Skin of body (tissue), 2 donors: ENCODE data around the gene ENTR1. TPM values are rescaled to one million over a fixed set of nuclear protein-coding genes. Genes with fewer than 3 reads are reported as not detected.

ENCODE experiments used
- DNase-seq: peaks from one replicate; lab custom pipeline; 2025; lab: John Stamatoyannopoulos, UW
- total RNA-seq: library from RNA; depleted of rRNA; stranded (reverse); fragments of >200 nt; gene quantifications from one replicate; pipeline ENCODE4 v1.2.3, GENCODE V29; 2014

ENTR1 gene
- total RNA-seq, 1 donor from 2014 or later = 21.4 TPM

GRCh38 chr9:136363106-136363948 lies 47.1 kb downstream of the ENTR1 start, which contains the start of gene DNLZ:
DNLZ (minus strand) TSS chr9:136363744; CDS start chr9:136363714, 30 bp downstream.
- peak; percentile 86 for DNase-seq

DNA sequence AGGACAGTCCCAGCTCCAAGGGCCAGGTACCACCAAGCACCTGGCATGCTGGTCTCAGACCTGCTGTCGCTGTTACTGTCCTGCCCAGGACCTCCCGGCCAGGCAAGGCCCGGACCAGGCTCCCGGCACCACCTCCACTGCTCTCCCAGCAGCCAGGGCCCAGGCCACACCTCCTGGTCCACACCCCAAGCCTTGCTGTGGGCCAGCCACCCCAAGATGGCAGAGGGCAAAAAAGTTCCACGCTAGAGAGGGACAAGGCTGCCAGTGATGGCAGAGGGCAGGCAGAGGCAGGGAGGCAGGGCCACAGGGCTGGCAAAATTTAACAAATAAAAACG lies 48.0 kb downstream of the ENTR1 start:
- no peak for DNase-seq

DNA sequence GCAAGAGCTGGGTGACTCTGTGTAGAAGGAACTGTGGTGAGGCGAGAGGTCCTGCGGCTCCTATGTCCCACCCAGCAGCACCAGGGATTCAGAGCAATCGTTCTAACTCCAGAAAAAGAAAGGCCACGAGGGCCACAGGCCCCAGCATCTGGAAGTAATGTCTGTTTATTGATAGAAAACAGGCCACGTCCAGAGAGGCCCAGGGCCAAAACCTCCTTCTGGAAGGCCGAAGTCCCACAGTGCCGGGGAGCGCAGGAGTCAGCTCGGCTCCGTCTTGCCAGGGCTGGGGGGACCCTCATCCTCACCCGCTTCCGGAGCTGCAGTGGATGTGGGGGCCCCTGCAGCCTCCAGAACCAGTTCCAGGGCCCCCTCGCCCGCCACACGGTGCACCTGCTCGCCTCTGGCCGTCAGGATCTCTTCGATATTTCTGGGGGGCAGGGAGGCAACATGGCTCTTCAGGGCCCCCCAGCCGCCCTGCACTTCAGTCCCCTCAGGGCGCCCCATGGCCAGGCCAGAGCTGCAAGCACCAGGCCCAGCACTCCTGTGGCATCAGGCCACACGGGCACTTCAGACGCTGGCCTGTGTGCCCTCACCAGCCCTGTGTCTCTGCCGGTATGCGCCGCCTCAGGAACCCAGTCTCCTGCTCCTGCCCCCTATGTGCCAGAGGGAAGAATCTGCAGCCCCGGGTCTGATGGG lies 48.5 kb downstream of the ENTR1 start:
- no peak for DNase-seq

DNA sequence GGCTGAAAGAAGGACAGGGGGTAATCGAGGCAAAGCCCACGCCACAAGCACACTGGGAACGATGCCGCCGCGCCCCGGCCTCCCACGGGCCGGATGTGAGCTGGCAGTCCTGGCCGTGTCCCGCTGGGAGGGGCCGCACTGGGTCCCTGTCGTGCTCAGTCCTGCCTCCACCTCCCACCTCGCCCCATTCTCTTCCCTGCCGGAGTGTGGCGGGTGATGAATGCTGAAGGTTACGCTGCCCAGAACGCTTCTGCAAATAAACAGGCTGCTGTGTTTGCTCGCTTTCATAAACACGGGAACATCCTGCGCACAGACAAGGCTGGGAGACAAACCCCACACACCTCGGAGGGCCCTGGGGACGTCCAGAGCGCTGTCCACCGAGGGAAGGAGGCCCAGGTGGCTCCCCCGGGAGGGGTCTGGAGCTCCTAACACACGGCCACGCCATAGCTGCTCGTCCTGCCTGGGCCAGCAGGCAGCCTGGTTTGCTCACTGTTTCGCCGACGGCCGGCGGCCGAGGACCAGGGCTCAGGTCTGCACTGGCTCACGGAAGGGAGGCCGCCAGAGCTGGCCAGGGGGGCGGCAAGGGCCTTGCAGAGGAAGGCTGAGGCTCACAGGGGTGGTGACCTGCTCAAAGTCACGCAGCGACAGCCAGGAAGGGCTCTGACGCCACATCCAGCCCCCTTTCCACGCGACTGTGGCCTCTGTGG lies 49.2 kb downstream of the ENTR1 start:
- DNase-seq = no peak

GRCh38 chr9:136359774-136360718 lies 50.4 kb downstream of the ENTR1 start:
- no peak for DNase-seq

DNA sequence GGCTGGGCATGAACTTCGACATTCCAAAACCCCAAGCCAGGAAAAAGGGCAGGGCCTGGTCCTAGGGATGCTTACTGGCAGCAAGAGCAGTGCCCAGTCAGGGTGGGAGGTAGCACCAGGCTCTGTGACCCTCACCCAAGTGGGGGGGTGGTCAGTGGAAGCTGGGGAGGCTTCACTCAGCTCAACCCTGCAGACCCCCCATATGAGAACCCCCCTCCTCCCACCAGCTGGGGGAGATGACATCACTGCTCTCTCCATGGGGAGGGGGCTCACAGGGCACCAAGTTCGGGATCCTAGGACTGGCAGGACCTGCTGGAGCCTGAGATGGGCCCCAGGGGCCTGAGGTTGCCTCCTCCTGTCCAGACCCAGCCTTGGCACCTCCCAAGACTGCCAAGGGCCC lies 51.5 kb downstream of the ENTR1 start:
- DNase-seq = no peak

- no peak for DNase-seq
These were observed 52.4 kb downstream of the ENTR1 start for GRCh38 chr9:136358016-136358415.

DNA sequence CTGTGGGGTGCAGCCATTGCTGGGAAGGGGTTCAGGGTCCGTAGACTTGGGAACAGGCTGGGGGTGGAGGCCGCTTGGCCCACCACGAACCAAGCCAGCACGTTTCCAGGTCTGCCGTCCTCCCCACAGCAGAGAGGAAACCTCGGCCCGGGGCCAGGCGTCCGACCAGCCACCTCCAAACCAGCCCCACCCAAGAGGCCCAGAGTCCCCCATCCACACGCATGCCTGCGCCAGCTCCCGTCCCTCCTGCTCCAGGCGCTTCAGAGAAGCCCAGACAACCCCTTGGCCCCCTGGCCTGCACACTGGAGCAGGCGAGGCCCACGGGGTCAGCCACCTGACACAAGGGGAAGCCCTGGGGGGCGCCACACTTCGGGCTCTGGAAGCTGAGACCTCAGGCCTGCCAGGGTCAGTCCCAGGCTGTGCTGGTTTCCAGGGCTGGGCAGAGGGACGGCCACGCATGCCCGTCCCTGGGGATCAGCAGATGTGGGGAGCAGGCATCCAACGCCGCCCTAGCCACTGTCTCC lies 53.1 kb downstream of the ENTR1 start:
- DNase-seq = no peak

DNA sequence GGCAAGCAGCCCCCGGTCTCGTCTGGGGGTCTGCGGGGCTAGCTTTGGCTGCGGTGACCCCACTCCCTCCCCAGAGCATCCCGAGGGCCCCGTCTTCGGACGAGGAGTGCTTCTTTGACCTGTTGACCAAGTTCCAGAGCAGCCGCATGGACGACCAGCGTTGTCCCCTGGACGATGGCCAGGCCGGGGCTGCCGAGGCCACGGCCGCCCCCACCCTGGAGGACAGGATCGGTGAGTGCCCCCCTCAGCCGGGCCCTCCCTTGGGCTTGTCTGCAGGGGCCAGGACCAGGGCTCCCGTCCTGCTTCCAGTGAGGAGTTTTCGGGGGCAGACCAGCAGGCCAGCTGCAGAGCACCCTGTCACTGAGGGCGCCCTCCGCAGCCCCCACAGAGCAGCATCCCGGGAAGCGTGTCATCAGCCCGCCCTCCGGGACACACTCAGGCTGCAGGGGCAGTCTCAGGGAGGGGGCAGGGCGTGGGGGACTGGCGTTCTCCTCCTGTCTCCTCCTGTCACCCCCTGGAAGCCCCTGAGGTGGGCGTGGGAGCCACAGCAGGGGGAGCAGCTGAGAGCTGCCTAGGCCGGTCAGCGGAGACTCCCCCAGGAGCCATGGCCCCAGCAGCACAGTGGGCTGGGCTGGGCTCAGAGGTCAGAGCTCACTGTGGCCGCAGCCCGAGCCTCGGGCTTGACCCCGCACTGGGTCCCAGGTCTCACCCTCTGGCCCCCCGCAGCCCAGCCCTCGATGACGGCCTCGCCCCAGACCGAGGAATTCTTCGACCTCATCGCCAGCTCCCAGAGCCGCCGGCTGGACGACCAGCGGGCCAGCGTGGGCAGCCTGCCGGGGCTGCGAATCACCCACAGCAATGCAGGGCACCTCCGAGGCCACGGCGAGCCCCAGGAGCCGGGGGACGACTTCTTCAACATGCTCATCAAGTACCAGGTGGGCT lies 54.5 kb downstream of the ENTR1 start:
- DNase-seq = no peak

- DNase-seq = no peak
These were observed 55.8 kb downstream of the ENTR1 start for GRCh38 chr9:136354592-136355085.

GRCh38 chr9:136353757-136354488 lies 56.5 kb downstream of the ENTR1 start:
- DNase-seq = no peak

- DNase-seq = no peak
These were observed 57.3 kb downstream of the ENTR1 start for GRCh38 chr9:136353088-136353487.

GRCh38 chr9:136352682-136353081 lies 57.7 kb downstream of the ENTR1 start:
- no peak for DNase-seq

Other genes starting within 250 kb of the ENTR1 start
- gene LHX3, start 205.5 kb downstream of the ENTR1 start, total RNA-seq = 0.10 TPM
- 7.8 TPM for gene QSOX2, start 164.8 kb downstream of the ENTR1 start, total RNA-seq
- 0.10 TPM for gene CCDC187, start 106.5 kb downstream of the ENTR1 start, total RNA-seq
- 18.6 TPM for gene GPSM1, start 83.1 kb downstream of the ENTR1 start, total RNA-seq
- gene DNLZ, start 46.9 kb downstream of the ENTR1 start, total RNA-seq = 5.1 TPM
- gene CARD9, start 36.9 kb downstream of the ENTR1 start, total RNA-seq = 3.0 TPM
- 5.7 TPM for gene SNAPC4, start 10.4 kb downstream of the ENTR1 start, total RNA-seq
- gene PMPCA, start within 50 bp of the ENTR1 start, total RNA-seq = 26.2 TPM
- 4.8 TPM for gene INPP5E, start 29.2 kb upstream of the ENTR1 start, total RNA-seq
- gene SEC16A, start 72.4 kb upstream of the ENTR1 start, total RNA-seq = 26.5 TPM
- 47.7 TPM for gene NOTCH1, start 135.4 kb upstream of the ENTR1 start, total RNA-seq